GM12875 (cell line): Measurements from ENCODE around the gene PCNX1.

Experiments used
- H3K4me3 ChIP-seq: one replicate; pipeline ENCODE4 v1.5.1; 2011; ENCODE audit warnings: low read depth, low read length, control low read depth
- TF ChIP-seq, protein P1 (sequence below): IDR thresholded peaks from 2 replicates; pipeline ENCODE4 v1.5.1; 2011; ENCODE audit warnings: low read depth, mild to moderate bottlenecking, control low read depth, inconsistent platforms, low read length, moderate library complexity, borderline replicate concordance; ENCODE audit not compliant: insufficient read depth

The PCNX1 gene

DNA sequence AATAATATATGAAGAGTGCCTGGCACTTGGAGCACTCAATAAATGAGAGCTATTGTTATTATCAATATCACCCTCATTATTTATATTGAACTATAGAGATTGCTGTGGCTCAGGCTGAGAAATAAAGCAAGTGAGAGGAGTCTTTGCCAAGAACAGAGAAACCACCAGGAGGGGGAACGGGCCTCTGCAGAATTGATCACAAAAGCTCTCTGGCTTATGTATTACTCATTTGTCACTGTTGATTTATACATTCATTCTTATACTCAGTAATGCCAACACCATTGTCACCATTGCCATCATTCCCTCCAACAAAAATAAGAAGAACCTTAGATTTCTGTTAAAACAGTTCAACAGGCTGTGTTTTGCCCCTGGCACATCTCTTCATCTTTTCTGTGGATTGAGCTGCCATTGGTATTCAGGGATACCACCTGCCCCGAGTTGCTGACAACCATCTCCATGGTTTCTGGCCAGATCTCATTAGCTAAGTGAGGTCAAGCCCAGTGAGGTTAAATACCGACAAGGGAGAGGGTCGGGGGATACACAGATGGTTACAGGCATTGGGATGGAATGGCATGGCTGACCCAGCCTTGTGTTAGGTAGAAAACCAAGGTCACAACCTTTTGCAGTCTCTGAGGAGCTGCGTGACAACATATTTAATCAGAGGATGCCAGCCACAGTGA lies 21.8 kb upstream of the PCNX1 start:
- TF ChIP-seq, protein P1, sequence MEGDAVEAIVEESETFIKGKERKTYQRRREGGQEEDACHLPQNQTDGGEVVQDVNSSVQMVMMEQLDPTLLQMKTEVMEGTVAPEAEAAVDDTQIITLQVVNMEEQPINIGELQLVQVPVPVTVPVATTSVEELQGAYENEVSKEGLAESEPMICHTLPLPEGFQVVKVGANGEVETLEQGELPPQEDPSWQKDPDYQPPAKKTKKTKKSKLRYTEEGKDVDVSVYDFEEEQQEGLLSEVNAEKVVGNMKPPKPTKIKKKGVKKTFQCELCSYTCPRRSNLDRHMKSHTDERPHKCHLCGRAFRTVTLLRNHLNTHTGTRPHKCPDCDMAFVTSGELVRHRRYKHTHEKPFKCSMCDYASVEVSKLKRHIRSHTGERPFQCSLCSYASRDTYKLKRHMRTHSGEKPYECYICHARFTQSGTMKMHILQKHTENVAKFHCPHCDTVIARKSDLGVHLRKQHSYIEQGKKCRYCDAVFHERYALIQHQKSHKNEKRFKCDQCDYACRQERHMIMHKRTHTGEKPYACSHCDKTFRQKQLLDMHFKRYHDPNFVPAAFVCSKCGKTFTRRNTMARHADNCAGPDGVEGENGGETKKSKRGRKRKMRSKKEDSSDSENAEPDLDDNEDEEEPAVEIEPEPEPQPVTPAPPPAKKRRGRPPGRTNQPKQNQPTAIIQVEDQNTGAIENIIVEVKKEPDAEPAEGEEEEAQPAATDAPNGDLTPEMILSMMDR: no peak
- H3K4me3 ChIP-seq: no peak overlapping the region

DNA sequence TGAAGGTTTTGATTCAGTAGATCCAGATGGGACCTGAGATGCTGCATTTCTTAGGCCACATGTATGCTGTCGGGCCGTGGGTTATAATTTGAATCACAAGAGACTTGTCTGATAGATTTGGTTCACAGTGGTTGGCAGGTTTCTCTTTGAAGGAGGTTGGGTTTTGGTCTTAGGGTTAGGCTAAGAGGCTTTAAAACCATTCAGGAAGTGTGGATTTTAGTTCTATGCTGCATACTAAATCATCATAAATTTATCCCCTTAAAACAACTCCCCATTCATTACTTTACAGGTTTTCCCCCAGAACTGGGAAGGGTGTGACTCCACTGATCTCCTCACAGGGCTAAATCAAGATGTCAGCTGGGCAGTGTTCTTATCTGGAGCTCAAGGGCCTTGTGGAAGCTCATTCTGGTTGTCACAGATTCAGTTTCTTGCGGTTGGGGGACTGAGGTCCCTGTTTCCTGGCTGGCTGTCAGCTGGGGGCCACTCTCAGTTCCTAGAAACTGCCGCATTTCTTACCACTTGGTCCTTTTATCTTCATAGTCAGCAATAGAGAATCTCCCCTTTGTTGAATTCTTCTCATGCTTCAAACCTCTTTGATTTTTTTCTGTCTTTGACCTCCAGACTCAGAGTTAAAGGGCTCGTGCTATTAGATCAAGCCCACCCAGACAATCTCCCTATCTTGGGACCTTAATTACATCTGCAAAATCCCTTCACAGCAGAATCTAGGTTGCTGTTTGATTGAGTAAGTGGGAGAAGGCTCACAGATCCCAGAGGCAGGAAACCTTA lies 20.6 kb upstream of the PCNX1 start:
- TF ChIP-seq, protein P1: no peak
- H3K4me3 ChIP-seq: no peak overlapping the region

DNA sequence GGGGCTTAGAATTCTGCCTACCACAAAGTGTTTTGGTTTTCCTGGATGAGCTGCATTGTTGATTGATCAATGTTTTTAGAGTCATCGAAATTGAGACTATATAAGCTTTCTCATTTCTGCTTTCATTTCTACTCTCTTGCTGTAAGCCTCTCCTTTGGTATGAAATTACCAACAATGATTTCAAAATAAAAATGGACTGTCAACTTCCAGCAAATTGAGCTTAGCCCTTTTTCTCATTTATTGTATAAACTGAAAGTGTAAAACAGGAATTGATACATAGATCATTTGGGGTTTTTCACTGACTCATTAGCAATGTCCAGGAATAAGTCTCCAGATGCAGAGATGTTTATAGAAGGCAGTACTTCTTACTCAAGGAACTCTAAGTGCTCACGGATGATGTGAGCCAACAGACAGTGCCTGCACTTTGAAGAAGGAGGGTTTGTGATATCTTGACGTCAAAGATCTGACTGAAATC lies 20.0 kb upstream of the PCNX1 start:
- peak overlapping the region; percentile 13 for H3K4me3 ChIP-seq
- TF ChIP-seq, protein P1: no peak

DNA sequence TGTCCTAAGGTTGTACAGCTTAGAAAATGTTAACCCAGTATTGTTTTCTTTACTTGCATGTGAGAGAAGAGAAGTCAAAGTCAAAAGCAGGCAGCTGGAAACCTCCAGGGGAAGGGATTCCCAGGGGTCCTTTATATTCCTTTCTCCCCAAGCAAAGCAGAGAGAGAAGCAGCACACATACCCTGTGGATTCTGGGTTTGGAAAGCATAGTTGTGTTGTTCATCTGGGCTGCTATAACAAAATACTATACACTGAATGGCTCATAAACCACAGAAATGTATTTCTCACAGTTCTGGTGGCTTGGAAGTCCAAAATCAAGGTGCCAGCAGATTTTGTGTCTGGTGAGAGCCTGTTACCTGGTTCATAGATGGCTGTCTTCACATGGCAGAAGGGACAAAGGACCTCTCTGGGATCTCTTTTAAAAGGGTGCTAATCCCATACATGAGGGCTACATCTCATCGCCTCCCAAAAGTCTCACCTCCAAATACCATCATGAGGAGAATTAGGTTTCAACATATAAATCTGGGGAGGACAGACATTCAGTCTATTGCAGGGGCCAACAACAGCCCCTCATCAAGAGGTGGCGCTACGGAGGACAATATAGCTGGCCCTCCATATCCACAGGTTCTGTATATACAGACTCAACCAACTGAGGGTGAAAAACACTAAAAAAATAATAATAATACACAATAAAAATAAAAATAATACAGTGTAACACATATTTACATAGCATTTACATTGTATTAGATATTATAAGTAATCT lies 19.3 kb upstream of the PCNX1 start:
- TF ChIP-seq, protein P1: no peak
- H3K4me3 ChIP-seq: no peak overlapping the region

DNA sequence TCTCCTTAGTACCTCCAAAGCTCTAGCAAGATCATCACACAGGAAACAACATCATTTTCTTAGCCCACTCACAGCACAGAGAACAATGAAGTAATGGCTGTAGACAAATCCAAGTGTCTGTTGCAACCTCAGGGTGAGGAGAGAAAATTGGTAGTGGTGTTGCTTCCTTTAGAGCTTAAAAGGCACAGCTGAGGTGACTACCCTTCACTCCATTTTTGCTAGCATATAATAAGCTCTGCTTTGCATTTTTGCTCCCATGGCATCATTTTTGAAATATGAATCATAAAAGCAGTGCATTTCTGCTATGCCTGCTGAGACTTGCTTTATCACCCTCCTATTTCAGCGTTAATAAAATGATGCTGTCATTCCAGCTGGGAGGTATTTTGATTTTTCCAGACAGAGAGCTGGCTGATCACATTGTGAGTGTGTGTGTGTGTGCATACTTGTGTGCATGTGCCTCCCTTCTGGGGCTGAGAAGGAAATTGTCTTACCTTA lies 18.5 kb upstream of the PCNX1 start:
- H3K4me3 ChIP-seq: no peak overlapping the region
- TF ChIP-seq, protein P1: no peak

DNA sequence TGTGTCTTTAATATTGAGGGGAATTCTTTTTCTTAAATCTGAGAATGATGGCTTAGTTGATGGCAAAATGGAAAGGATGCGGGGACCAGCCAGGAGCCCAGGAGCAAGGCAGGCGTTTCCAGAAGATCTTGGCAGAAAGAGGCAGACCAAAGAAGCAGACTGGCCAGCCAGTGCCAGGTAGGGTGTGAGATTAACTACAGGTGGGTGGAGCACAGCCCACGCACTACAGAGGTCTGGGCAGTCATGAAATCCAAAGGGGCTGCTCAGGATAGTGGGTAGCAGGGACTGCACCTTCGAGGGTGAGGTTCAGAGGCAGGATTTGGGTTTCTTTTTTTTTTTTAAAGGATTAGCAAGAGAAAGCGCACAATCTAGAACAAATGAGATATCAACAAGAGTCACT lies 17.7 kb upstream of the PCNX1 start:
- TF ChIP-seq, protein P1: no peak
- no peak overlapping the region for H3K4me3 ChIP-seq
